Skin of body (tissue), 2 donors: Measurements from ENCODE around the gene CTU2. TPM values are rescaled to one million over a fixed set of nuclear protein-coding genes. Genes with fewer than 3 reads are reported as not detected.

Experiments
- DNase-seq: peaks from one replicate; lab custom pipeline; 2025; lab: John Stamatoyannopoulos, UW
- total RNA-seq: library from RNA; depleted of rRNA; stranded (reverse); fragments of >200 nt; gene quantifications from one replicate; pipeline ENCODE4 v1.2.3, GENCODE V29; 2014

Gene CTU2
- total RNA-seq, 1 donor from 2014 or later: 5.5 TPM

DNA sequence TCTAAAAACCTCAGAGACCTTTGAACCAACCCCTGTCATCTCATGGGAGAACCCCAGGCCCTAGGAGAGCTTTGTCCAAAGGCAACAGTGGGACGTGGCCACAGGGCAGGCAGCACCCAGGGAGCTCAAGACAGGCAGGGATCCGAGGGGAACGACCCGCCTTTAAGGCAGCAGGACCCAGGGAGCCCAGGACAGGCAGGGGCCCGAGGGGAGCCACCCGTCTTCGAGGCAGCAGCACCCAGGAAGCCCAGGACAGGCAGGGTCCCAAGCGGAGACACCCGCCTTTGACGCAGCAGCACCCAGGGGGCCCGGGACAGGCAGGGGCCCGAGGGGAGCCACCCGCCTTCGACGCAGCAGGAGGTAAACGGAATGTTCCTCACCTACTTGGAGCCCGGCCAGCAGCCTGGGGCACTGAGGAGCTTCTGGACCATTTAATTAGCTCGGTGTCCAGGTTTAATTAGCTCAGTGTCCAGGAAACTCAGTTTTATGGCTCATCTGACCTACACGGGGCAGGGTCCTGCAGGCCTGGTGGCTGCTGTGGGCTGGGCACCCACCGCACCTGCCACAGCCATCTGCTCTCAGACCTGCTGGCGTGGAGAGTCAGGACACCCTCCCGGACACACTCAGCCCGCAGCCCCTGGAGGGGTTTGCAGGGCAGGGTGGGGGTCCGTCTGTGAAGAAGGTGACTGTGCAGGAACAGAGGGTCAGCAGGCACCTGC is 54.3 kb downstream of the CTU2 start:
- no peak for DNase-seq

DNA sequence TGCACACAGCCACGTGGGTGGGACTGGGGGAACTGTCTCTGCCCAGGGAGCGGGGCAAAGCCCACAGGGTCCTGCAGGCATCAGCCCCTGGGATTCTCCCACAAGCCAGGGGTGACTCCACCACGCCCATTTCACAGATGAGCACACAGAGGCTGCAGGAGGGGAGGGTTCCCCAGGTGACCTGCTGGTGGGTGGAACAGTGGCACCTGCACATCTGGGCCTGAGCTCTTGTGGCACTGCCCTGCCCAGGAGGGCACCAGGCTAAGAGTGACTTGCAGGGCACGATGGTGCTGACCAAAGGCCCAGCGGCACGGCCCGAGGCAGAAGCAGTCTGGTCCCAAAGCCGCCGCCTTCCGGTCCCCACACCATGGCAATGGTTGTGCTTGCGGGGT is 54.8 kb downstream of the CTU2 start:
- DNase-seq: no peak

DNA sequence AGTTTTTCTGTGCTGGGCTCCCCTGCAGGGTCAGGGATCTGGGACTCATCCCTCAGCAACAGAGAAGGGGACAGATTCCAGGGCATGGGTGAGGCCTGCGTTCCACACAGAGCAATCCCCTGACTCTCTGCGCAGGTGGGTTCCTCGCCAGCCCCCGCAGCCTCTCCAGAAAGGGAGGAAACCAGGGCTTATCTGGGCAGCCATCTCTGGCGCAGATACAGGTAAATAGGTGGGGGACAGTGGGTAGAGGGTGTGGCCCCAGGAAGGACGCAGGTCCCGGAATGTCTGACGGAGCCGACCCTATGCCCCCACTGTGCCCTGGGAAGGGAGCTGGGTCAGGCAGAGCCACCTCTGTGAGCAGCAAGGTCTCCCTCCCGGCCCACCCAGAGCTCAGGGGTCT is 55.5 kb downstream of the CTU2 start:
- DNase-seq: no peak

DNA sequence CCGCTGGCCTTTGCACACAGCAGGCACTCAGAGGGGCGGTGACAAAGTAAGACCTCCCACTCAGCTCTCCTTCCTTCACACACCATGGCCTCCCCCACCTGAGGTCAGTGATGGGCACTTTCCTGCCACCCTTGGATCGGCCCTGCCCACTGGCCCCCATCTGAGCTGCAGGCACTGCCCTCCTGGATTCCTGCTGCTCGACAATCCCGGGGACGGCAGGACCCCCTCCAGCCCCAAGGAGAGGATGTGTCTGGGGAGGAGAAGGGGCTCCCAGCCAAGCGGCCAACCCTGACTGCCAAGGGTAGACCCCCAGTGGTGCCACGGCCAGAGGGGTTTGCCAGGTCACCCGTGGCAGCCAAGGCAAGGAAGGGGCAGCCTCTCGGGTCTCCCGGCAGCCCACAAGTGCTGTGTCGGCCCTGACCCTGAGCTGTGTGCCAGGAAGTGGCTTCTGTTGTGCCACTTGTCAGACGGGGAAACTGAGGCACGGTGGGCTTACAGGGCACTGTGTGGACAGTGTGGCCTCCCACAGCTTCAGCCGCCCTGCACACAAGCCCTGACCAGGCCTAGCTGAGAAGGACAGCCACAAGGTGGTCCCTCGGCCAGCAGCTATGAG is 56.1 kb downstream of the CTU2 start:
- no peak for DNase-seq

DNA sequence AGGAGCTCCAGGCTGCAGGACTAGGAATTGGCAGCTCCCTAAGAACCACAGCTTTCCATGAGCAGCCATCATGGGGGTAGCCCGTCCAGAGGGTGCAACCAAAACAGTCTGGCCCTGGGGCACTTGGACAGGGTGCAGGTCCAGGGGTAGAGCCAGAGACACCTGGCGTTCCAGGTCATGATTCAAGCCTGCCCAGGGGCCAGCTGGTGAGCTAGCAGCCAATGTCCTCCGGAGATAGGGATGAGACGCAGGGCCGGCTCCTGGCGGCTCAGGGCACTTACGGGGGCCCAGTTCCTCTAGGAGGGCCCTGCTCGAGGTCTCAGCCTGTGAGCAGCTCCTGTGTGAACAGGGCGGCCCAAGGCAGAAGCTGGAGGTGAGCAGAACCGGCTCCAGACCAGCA is 56.6 kb downstream of the CTU2 start:
- DNase-seq: no peak

DNA sequence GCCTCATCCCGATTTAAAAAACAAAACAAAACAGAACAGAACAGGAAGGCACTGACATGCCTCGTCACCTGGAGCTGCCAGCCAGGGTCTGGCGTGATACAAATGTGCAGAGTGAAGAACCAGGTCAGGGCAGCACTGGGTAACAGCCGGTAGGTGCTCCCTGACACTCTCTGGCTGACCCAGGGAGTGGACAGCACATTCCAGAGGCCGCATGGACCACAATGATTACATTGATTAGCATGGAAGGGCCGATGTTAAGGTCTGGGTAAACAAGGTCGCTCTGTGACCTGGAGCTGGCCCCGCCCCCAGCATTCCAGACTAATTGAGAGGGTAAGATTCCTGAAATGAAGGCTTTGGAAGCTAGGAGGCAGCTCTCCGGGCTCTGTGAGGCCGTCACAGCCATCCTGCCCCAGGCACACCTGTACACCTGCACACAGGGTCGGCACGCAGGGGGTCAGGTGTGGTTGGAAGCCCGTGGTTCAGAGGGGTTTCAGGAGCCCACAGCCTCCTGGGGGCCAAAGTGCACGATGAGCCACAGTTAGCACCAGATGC is 57.3 kb downstream of the CTU2 start:
- no peak for DNase-seq

DNA sequence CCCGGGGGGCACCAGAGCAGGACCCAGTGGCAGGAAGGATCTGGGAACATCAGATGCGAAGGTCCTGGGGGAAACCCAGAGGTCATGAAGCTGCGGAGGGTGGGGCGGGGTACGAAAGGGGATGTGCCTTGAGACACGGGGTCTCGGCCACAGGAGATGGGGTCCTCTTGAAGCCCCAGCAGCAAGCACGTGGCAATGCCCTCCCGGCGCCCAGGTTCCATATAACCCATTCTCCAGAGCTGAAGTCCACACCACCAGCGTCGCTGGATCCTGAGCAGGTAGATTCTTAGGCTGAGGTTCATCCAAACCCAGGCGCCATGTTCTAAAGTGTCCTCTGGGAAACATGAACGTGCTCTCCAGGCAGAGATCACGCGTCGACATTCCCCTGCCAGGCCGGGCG is 57.8 kb downstream of the CTU2 start:
- DNase-seq: no peak

DNA sequence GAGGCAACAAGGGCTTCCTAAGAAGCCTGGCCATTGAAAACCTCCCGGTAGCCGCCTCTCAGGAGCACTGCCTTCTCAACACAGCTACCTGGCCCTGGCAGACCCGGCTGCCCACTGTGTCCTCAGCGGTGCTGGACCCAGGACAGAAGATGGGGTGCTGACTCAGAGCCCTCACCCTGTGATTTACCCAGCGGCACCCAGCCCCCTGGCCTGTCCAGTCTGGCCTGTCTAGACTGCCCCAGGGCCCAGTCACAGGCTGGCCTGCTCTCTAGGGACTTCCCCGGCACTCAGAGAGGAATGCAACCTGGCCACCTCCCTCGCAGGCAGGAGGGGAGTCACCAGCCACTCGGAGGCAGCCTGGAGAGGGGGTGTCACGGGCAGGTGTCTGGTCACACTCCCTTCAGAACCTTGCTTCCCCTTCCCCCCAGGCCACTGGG is 58.6 kb downstream of the CTU2 start:
- no peak for DNase-seq

Other genes starting within 250 kb of the CTU2 start
- 13.6 TPM for gene ZC3H18, start 136.1 kb upstream of the CTU2 start, total RNA-seq
- 0.39 TPM for gene IL17C, start 67.9 kb upstream of the CTU2 start, total RNA-seq
- gene CYBA, start 55.5 kb upstream of the CTU2 start, total RNA-seq: 77.4 TPM
- 39.9 TPM for gene MVD, start 43.4 kb upstream of the CTU2 start, total RNA-seq
- gene SNAI3, start 20.0 kb upstream of the CTU2 start, total RNA-seq: 0.79 TPM
- gene RNF166, start 95 bp upstream of the CTU2 start, total RNA-seq: 9.7 TPM
- gene PIEZO1, start 78.7 kb downstream of the CTU2 start, total RNA-seq: 84.4 TPM
- 7.9 TPM for gene CDT1, start 97.3 kb downstream of the CTU2 start, total RNA-seq
- gene APRT, start 105.4 kb downstream of the CTU2 start, total RNA-seq: 31.4 TPM
- gene GALNS, start 150.4 kb downstream of the CTU2 start, total RNA-seq: 18.1 TPM
- gene TRAPPC2L, start 150.6 kb downstream of the CTU2 start, total RNA-seq: 18.5 TPM
- not detected for gene PABPN1L, start 160.2 kb downstream of the CTU2 start, total RNA-seq